OCI-LY1 (cell line): ENCODE measurements around the gene MDM4.

ENCODE experiments used
- CTCF ChIP-seq: fragments of 200-600 bp; sonication (generic), shearing (Covaris generic); IDR thresholded peaks from 2 replicates; pipeline ENCODE4 v1.5.1; 2017; ENCODE audit warnings: mild to moderate bottlenecking, antibody characterized with exemption, low read length, moderate library complexity, mixed read lengths
- EZH2 ChIP-seq: fragments of 200-600 bp; sonication (generic), shearing (Covaris generic); IDR thresholded peaks from 2 replicates; pipeline ENCODE4 v1.8.0; 2017; ENCODE audit warnings: borderline replicate concordance, mixed run types, mild to moderate bottlenecking, antibody characterized with exemption, low read length, moderate library complexity, mixed read lengths

DNA sequence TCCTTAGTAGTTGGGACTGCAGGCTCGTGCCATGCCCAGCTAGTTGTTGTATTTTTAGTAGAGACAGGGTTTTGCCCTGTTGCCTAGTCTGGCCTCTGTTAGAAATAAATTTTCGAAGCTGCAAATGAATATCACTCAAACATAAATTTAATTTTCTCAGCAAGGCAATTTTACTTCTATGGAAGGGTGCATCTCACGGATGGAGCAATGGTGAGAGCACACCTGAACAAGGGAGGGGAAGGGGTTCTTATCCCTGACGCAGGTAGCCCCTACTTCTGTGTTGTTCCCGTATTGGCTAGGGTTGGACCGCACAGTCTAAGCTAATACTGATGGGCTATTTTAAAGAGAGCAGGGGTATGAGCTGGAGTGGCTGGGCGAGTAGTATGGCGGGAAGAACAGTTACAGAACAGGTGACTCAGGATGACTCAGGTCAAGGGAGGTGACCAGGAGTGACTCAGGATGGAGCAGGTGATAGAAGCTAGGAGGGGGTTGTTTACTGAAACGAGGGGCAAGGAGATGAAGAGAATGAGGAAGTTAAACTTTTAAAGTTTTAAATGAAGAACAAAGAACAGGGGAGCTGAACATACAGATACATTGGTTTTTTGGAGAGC is 7.5 kb downstream of the MDM4 start:
- TF ChIP-seq CTCF = no peak
- TF ChIP-seq EZH2 = no peak
